BJ (cell line): ENCODE data around the gene TCEAL4. TPM values are rescaled to one million over a fixed set of nuclear protein-coding genes. Genes with fewer than 3 reads are reported as not detected.

Experiments used
- CTCF ChIA-PET: fragments of 350-600 bp; formaldehyde crosslinking; extraction: SDS; loops from one replicate; lab custom pipeline; 2021; ENCODE audit warnings: antibody characterized with exemption, inconsistent platforms; lab: Yijun Ruan, JAX
- POLR2A ChIA-PET: fragments of 300-600 bp; sonication (Branson Sonifier 250); formaldehyde crosslinking; extraction: SDS; loops from one replicate; lab custom pipeline; 2021; ENCODE audit warnings: antibody characterized with exemption; lab: Charles Lee
- DNase-seq: peaks from one replicate; pipeline ENCODE4 v3.0.0-alpha.2; 2011; ENCODE audit warnings: low read depth
- H3K27me3 ChIP-seq: 2 replicates; pipeline ENCODE4 v1.6.0; 2011; ENCODE audit warnings: low read length; ENCODE audit not compliant: control insufficient read depth, insufficient read depth
- H3K36me3 ChIP-seq: 2 replicates; pipeline ENCODE4 v1.5.1; 2011; ENCODE audit warnings: low read length; ENCODE audit not compliant: control insufficient read depth, insufficient read depth
- H3K4me3 ChIP-seq: 2 replicates; pipeline ENCODE4 v1.5.1; 2011; ENCODE audit warnings: low read depth, mild to moderate bottlenecking, control low read depth, low read length
- CTCF ChIP-seq: IDR thresholded peaks from 2 replicates; pipeline ENCODE4 v1.5.1; 2011; ENCODE audit warnings: low read depth, mild to moderate bottlenecking, control low read depth, inconsistent platforms, low read length, moderate library complexity; ENCODE audit not compliant: insufficient read depth
- polyA plus RNA-seq: library from polyadenylated mRNA; depleted of rRNA; stranded (reverse); fragments of >200 nt; gene quantifications from 2 replicates; pipeline ENCODE4 v1.2.3, GENCODE V29; 2011

The TCEAL4 gene
- polyA plus RNA-seq, 1 experiment, result 28.6 TPM

- ChIA-PET CTCF (no interaction called here), POLR2A (interaction anchor here (0.6 kb wide), 1 partner anchor 74 kb away, joined by 3 read pairs; no protein-coding TSS in a partner anchor)
- Histone ChIP-seq H3K27me3 (no peaks in the 10 kb centered on the region), H3K36me3 (no peaks in the 10 kb centered on the region), H3K4me3 (no peak overlapping the region)
- no peak for TF ChIP-seq CTCF
- no peak for DNase-seq
Observed at GRCh38 chrX:103610282-103610681, 25.0 kb downstream of the TCEAL4 start.

- H3K27me3 ChIP-seq, result no peaks in the 10 kb centered on the region
- H3K4me3 ChIP-seq, result no peak overlapping the region
- ChIA-PET POLR2A (no interaction called here), CTCF (no interaction called here)
- no peaks in the 10 kb centered on the region for H3K36me3 ChIP-seq
- no peak for TF ChIP-seq CTCF
- no peak for DNase-seq
Observed at GRCh38 chrX:103613362-103613890, 28.1 kb downstream of the TCEAL4 start.

GRCh38 chrX:103614999-103615398 lies 29.7 kb downstream of the TCEAL4 start:
- DNase-seq, result no peak
- CTCF ChIA-PET, result interaction anchor here (1.1 kb wide), 1 partner anchor 15 kb away, joined by 5 read pairs; no protein-coding TSS in a partner anchor
- TF ChIP-seq CTCF, result no peak
- no peak overlapping the region for H3K4me3 ChIP-seq
- POLR2A ChIA-PET, result interaction anchor here (0.5 to 1.2 kb wide), 2 partner anchors 15 to 63 kb away, joined by 3 to 4 read pairs; no protein-coding TSS in a partner anchor
- no peaks in the 10 kb centered on the region for H3K27me3 ChIP-seq
- H3K36me3 ChIP-seq, result no peaks in the 10 kb centered on the region

DNA sequence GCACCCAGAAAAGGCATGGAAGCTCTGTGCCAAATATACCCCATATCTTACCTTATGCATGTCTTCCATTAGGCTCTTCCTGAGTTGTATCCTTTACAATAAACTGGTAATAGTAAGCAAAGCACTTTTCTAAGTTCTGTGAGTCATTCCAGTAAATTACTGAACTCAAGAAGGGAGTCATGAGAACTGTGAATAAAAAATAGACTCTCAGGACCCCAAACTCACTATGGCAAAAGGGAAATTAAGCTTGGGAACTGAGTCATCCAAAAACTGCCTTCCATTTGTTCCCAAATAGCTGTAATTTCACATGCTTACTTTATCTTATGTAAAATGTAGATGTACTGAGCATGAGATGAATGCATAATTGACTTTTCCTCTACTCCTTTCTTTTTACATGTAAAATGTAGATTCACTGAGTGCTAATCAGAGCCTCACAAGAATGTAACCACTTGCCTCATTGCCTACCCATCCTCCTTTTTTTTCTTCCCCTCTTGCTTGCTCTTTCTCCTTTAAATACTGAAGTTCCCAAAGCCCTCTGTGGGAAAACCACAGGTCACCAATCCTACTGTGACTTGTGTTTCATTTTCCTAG lies 30.6 kb downstream of the TCEAL4 start:
- TF ChIP-seq CTCF, result no peak
- Histone ChIP-seq H3K36me3 (no peaks in the 10 kb centered on the region), H3K27me3 (no peaks in the 10 kb centered on the region), H3K4me3 (no peak overlapping the region)
- ChIA-PET CTCF (interaction anchor here (1.1 to 1.2 kb wide), 2 partner anchors 14 to 19 kb away, joined by 3 to 5 read pairs; no protein-coding TSS in a partner anchor), POLR2A (interaction anchor here (0.5 to 1.2 kb wide), 2 partner anchors 14 to 62 kb away, joined by 3 to 4 read pairs; no protein-coding TSS in a partner anchor)
- no peak for DNase-seq

- Histone ChIP-seq H3K27me3 (no peaks in the 10 kb centered on the region), H3K4me3 (no peak overlapping the region), H3K36me3 (no peaks in the 10 kb centered on the region)
- no peak for TF ChIP-seq CTCF
- no peak for DNase-seq
- ChIA-PET CTCF (interaction anchor here (1.2 kb wide), 2 partner anchors 13 to 20 kb away, joined by 3 to 5 read pairs; no protein-coding TSS in a partner anchor), POLR2A (no interaction called here)
Observed at GRCh38 chrX:103616676-103617186, 31.4 kb downstream of the TCEAL4 start.
